RPMI8226 (cell line): ENCODE results near the gene CSPG4.
"Not testable (repeated sequence)": the region's sequence is repeated elsewhere in the genome, so short reads cannot be mapped to it uniquely, and the experiment has no call there.

Experiments used
- DNase-seq: peaks from one replicate; pipeline ENCODE4 v3.0.0-alpha.2; 2015

Gene CSPG4

DNA sequence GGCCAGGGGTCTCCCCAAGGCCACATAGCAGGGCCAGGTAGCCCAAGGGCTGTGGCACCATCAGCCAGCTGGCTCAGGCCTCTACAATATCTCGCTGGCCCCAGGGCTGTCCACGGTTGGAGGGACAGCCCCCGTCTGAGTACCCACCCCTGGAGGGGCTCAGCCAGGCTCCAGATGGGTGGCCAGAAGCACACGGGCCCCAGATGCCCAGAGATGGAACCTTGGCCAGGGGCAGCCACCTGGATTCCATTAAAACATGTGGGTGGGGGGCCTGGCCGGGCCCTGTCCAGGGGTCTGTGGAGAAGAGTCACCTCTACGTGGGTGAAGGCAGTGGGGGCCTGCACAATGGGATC lies 8.4 kb downstream of the CSPG4 start:
- DNase-seq: no peak

DNA sequence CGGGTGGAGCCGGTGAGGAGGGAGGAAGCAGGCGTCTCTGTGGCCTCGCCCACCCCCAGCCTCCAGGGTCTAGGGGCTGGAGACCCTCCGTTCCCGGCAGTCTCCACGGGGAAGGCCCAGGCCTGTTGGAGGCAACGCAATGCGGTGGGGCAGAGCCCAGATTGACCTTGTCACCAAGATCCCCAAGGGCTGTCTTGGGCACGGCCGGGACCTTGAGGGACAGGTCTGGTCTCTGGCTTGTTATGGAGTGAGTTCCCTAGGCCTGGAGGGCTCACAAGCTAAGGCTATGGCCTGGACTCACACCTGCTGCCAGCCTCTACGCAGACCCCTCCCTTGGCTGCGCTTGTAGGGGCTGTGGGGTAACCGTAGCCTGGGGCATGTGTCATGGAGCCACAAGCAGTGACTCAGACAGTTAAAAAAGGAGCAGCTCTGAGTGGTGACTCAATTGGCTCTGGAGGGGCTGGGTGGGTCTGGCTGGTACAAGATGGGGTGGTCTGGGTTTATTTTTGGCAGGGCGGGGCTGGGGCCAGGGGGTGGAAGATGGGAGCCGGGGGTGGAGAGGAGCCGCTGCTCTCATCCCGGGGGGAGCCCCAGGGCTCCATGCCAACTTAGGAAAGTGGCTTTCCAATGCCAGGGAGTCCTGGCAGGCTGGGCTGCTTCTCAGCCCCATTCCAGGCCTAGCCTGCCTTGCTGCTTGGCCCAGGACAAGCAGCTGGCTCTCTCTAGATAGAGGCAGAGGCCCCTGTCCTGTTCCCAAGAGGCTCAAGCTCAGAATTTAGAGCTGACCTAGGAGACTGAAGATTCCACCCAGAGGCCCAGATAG lies 9.0 kb downstream of the CSPG4 start:
- not testable (repeated sequence) for DNase-seq

DNA sequence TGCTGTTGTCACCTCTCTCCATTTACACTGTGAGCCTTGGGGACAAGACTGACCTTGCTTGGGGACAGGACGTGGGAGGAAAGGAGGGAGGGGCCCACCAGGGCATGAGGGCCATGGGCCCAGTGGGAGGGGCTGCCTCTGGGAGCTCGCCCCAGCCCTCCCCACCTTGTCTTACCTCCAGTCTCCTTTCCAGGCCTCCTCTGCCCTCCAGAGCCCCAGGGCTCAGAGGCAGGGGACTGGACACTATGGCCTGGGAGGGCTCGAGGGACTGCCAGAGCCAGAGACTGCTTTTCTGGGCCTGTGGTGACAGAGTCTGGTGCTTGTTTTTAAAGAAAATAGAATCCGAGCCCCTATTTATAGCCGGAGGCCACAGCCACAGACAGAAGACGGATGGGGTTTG lies 10.2 kb downstream of the CSPG4 start:
- no peak for DNase-seq

DNA sequence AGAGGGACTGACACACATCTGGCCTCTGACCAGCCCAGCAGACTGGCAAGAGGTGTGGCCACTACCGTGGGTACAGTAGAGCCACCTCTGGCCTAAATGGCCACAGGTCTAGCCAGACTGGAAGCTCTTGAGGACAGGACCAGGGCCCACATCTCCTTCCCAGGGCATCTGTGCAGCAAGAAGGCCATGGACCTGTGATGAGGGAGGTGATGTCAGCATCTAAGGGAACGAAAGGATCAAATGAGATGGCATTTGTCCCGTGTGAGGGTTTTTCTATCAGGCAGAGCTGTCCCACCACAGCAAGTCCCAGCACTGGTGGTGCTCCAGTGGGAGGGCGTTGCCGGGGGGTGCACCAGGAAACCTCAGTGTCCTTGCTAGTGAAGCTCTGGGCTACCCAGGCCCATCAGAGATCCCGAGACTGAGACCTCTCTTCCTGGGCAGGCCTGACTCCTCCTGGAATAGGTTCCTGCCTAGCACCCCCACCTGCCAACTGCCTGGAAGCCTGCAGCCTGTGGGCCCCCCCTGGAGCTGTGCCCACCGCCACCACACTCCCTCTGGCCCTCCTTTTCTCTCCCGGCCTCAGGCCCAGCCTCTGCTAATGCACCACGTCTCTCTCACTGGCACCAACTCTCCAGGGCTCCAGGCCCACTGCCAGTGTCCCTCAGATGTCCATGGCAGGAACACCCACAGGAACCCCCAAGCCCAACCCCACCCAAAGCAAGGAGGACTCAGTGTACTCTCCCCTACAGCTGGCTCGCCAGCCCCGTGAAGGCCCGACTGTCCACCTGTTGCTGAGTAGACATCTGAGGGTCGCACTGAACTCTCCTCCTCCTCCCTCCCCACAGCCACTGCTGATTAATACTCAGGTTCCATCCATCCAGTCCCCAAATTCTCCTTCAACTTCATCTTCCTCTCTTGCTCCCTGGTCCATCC lies 11.3 kb downstream of the CSPG4 start:
- not testable (repeated sequence) for DNase-seq

DNA sequence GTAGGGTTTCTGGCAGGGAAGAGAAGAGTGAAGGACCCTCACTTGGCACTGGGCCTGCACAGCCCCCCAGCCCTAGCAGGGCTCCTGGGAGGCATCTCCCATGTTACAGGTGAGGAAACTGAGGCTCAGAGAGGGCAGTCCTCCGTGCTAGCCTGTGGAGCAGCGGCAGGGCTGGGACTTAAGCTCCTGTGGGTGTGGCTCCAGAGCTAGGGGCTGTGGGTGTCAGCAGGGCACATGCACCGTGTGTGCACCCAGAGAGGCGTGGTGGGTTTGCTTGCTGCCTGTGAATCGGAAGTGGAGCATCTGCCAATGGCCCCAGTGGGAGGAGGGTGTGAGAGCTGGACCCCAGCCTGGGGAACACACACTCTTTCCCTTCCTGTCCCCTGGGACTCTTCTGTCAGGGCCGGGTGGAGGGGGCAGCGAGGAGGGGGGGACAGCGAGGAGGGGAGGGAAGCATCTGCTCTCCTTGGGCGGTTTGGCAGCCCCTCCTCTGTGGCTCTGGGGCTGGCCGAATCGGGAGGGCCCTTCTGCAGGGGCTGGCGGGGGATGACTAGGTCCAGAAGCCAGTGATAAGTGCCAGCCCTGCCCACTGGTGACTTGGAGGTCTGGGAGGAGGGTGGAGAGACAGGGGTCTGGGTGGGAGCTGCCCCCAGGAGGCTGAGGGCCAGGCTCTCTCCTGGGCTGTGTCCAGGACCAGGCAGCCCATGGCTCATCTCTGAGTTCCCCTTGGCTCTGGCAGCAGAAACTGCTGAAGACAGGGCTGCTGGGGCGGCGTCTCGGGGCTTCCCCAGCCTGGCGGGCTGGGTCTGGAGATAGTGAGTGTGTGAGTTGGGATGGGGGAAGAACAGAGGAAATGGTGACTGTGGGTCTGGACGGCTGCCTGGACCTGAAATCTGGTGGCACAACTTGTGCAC lies 12.4 kb downstream of the CSPG4 start:
- peak; percentile 72 for DNase-seq

DNA sequence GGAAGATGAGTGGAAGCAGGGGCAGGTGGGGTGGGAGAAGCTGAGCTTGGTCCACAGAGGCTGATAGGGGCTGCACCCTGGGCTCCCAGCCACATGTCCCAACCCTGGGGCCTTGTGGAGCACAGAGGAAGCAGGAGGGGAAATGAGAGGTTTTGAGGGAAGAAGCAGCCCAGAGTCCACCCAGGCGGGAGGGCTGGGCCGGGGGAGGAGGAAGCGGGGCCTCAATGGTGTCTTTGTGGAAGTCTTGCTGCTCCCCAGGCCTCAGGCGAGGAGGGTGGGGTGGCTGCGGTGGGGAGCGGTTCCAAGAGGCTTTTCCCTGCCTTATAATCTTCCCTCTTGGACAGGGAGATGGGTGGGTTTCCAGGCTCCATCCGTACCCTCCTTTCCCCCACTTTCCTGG lies 13.1 kb downstream of the CSPG4 start:
- DNase-seq: not testable (repeated sequence)

DNA sequence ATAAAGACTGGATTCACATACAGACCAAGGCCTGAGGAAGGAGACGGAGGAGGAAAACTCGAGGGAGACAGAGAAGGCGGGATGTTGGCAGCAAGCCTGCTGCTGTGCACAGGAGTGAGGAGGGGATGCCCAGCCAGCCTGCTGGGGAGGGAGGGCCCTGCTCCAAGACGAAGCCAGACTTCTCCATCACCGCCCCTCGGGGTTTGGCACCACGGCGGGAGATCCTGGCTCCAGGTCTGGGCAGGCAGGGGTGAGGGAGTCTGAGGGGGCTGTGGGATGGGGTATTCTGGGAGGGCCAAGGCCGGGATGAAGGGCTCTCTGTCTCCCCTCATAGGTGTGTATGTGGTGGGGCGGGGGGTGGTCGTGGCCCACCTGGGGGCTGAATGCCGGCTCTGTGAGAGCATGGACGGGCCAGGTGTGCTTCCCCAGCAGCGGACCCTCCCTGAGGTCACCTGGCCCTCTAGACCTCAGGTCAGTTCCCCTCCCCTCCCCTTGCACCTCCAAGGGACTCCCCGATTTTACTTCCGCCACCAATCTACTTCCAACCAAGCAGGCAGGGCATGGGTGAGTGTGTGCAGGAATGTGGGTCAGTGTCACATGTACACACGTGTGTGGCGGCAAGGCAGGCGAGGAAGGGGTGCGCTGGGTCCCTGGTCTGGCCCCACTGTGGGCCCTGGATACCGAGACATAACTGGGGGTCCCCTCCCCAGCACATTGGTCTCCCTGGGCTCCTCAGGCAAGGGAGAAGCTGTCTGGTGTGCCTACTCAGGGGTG lies 14.5 kb downstream of the CSPG4 start:
- not testable (repeated sequence) for DNase-seq

DNA sequence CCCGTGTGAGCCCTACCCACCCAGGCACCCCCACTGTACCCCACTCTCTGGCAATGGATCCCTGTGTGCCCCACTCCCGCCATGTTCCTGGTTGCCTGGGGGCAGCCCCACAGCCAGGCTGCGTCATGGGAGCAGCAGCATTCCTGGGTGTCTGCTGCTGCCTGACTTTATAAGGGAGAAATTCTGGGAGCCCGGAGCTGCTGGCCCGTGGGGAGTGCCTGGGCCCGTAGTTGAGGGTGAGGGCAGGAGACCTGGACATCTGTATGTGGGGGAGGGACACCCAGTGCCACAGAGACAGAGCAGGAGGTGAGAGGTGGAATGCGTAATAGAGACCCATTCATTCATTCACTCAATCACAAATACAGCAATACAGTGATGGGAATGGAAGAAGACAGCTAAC lies 15.1 kb downstream of the CSPG4 start:
- DNase-seq: no peak

DNA sequence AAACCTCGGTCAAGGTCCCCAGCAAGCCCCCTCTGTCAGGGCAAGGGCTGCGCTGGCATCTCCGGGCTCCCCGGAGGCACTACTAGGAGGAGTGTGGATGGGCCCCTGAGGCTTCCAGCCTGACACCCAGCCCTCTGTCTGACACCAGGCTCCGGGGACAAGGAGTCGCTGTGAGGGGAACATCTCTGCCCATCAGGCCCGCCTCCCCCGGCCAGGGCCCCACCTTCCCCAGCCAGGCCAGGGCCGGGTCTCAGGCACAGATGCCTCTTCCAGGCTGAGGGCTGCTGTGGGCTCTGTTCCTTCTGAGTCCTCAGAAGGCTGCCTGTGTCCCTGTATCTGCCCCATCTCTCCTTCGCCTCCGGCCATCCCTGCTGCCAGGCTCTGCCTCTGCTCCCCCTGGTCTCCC lies 15.8 kb downstream of the CSPG4 start:
- DNase-seq: no peak

DNA sequence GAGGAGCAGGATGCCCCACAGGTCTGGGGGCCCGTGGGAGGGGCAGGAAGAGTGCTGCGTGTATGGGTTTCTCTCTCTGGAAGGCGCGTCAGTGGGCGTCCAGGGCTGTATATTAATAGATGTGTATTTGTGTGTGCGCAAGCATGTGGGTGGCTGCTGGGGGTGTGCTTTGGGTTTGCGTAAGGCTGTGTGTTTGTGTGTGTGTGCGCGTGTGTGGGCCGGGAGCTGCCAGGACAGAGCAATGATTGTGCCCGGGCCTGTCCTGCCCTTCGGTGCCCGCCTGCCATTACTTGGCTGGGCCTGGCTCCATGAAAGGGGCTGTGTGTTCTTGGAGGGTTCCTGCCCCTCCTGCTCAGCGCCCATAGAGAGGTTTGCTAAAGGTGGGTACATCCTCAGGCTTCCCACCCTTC lies 16.3 kb downstream of the CSPG4 start:
- no peak for DNase-seq

DNA sequence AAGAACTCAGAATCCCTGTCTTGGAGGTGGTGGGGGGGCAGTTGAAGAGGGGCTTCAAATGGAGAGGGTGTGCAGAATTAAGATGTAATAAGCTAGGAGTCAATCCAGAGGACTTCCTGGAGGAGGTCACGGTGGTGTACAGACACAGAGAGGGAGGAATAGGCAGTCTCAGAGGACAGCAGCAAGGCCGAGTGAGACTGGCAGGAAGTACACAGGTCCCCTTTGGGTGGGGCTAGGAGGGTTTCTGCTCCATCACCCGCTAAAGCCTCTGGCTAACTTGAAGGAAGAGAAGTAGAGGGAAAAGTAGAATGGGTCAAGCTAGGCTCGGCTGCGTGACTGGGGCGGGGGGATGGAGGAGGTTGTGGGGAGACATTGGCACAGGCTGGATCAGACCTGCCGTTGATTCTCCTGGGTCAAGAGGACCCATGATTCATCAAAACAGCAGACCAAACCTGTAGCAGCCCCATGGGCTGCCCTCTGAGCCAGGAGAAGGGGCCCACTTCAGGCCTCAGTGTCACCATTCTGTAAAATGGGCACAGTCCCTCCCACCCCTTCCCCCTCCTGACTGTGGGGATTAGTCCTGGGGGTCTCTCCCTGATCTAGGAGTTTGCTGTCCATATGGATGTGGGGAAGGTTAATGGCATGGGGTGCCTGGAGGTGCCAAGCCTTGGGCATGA lies 16.9 kb downstream of the CSPG4 start:
- no peak for DNase-seq

DNA sequence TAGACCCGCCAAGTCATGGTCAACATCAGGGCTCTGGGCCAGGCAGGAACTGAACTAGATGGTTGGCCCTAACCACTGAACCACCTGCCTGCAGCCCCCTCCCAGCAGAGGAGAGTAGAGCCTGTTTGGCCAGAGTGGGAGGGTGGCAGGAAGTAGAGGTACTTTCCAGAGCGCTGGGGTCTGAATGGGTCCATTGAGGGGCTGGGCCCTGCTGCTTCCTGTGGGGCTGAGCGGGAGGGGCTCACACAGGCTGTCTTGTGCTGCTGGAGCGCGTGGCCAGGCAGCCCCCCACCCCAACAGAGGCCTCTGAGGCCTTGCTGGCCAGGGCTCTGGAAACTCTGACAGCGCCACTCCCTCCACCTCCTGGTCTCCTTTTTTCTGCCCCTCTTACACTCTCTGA lies 17.4 kb downstream of the CSPG4 start:
- DNase-seq: no peak

DNA sequence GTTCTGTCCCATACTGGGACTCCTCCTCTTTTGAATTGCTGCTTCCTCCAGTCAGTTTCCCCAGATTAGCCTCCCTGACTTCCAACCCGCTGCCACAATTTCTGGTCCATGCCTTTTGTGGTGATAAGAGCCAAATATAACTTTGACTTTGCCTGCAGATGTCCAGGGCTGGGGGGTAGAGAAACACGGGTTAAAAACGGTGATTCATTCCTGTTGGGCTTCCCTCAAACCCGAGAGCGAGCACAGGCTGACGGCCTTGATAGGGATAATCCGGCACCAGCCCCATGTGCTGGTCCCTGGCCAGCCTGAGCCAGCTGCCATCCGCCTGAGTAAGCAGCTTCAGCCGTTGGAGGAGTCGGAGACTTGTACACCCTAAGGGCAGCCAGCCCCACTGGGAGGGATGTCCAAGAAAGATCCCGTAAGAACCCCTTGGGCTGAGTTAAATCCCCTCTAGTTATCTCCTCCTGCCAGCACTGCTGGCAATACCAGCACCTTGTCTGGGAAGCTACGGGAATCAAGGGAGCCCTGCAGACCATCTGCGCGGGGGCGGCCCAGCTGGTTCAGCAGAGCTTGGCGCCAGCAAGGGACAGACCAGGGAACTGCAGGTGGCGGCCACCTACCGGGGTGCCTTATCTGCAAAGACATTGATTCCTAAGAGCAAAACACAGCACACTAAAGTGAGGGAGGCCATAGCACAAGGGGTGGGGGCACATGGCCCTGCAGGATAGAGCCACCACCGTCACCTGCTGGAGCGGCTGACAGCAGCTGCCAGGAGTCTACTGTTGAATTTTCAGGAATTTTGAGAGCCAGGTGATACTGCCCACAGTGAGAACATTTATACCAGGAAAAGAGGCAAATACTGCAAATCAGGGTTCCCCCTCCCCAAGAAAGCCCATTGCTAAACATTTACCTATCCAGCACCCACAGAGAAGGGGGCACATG lies 18.1 kb downstream of the CSPG4 start:
- DNase-seq: peak; percentile 71

DNA sequence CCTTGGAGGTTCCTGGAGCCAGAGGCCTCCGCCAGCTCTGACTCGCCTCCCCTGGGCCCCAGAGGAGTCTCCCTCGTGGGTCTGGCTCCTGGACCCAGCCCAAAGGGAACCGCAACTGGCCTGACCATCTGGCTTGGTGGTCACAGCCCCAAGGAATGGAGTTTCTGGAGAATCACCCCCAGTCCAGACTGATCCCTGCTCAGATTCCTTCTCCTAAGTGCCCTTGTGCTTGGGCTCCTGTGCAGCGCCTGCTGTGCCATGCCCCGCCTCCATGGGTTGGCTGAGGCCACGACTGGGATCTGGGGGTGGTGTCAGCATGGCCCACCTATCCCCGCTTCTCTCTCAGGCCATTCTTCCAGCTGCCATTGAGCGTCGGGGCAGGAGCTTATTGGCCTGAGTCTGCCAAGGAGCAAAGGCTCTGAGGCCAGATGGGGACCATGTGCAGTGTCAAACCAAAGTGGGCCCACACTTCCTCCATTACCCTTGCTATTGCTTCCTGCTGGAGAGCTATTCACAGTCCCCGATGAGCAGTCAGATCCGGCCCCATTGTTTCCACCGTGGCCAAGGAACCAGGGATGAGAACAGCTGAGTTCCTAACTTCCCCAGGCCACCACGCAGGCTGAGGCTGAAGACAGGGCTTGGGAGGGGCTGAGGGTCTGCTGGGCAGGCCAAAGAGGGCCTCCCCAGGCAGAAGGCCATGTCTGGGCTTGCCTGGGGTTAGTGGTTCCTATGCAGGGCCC lies 19.0 kb downstream of the CSPG4 start:
- DNase-seq: peak; percentile 44

DNA sequence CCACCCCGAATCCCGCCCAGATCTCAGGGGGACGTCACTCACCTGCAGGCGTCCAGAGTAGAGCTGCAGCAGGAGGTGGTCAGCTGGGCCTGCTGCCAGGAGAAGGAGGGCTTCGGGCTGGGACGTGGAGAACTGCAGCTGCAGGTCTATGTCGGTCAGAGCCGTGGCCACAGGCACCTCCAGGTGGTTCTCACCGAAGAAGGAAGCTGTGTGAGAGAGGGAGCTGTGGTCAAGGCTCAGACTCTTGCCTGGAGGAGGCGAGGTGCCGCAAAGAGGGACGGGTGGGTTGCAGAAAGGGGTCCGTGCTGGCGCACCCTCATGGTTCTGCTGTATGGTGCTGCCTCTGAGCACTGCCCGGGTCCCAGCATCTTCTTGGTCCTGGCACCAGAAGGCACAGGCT lies 19.6 kb downstream of the CSPG4 start:
- peak; percentile 72 for DNase-seq

DNA sequence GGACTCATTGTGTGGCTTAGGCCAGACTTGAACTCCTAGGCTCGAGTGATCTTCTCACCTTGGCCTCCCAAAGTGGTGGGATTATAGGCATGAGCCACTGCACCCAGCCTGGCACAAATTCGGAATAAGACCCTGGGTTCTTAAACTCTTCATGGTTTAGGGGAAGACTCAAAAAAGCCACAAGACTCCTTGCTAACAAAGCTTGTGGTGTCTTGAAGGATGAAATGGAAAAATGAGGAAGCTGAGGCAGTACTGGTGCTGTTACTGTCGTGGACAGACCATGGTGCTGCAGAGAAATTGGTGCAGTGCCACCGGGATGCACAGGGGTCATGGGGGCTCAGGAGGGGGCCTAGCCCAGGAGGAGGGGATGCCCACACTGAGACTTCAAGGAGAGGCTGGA lies 20.3 kb downstream of the CSPG4 start:
- DNase-seq: peak; percentile 44

DNA sequence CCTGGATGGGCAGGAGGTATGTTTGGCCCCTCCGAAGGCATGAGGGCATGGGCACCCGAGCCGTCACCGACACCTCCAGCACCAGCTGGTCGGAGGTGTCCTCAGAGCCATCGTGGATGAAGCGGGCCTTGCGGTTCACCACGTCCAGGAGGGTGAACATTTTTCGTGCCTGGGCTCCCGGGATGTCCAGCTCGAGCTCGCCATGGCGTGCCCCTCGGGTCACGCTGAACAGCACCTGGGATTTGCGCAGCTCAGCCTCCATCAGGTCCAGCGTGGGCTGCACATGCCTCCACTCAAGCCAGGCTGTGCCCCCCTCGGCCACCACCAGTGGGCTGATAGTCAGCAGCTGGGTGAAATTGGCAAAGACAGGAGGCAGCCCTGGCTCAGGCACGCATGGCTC lies 23.2 kb downstream of the CSPG4 start:
- DNase-seq: not testable (repeated sequence)

DNA sequence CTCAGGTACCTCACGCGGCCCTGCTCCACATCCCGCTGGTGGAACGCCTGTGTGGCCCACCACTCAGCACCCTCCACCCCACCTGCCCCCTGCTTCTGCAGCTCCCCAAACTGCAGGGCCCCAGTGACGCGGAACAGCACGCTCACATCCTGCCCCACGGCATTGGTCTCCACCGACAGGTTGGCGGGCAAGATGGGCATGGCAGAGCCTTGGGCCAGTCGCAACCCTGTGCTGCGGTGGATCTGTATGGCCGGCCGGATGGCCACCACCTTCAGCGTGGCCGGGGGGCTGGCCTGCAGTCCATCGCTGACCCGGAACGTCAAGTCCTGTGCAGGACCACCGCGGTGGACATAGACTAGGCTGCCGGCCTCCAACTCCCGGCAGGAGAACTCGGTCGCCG lies 23.8 kb downstream of the CSPG4 start:
- no peak for DNase-seq

DNA sequence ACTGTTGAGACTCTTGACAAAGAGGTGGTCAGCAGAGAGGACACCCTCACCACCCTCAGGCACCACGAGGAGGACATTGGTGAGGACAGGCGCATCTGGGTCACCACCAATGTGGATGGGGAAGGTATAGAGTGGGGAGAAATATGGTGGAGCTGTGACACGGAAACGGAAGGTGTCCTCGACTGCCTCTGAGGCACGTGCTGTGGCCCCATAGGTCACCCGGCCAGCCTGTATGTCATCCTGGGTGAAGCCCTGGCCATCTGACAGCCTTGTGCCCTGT lies 24.4 kb downstream of the CSPG4 start:
- DNase-seq: no peak
